Ishikawa (cell line): ENCODE data around the gene NT5C2.

Source experiments
- CEBPB ChIP-seq: IDR thresholded peaks from 2 replicates; pipeline ENCODE4 v1.6.1; 2012
- CREB1 ChIP-seq: IDR thresholded peaks from 2 replicates; pipeline ENCODE4 v1.6.1; 2012; ENCODE audit warnings: low read depth
- EGR1 ChIP-seq: IDR thresholded peaks from 2 replicates; pipeline ENCODE4 v1.6.1; 2012
- EP300 ChIP-seq: IDR thresholded peaks from 2 replicates; pipeline ENCODE4 v1.6.1; 2012; ENCODE audit warnings: borderline replicate concordance
- RAD21 ChIP-seq: IDR thresholded peaks from 2 replicates; pipeline ENCODE4 v1.6.1; 2012; ENCODE audit warnings: low read depth
- REST ChIP-seq: IDR thresholded peaks from 2 replicates; pipeline ENCODE4 v1.6.1; 2012; ENCODE audit warnings: low read depth, mild to moderate bottlenecking
- TAF1 ChIP-seq: IDR thresholded peaks from 2 replicates; pipeline ENCODE4 v1.6.1; 2012; ENCODE audit warnings: low read depth, mild to moderate bottlenecking
- TCF12 ChIP-seq: IDR thresholded peaks from 2 replicates; pipeline ENCODE4 v1.6.1; 2012; ENCODE audit warnings: low read depth
- TEAD4 ChIP-seq: IDR thresholded peaks from 2 replicates; pipeline ENCODE4 v1.6.1; 2012
- YY1 ChIP-seq: IDR thresholded peaks from 2 replicates; pipeline ENCODE4 v1.6.1; 2012; ENCODE audit warnings: low read depth

- TF ChIP-seq CEBPB (no peak), TCF12 (no peak), REST (peak; percentile 57; the same call in 1 of the 2 replicates), YY1 (no peak), RAD21 (no peak), EP300 (no peak), EGR1 (no peak), TAF1 (no peak), TEAD4 (no peak), CREB1 (no peak)
Observed at GRCh38 chr10:103175580-103176285, 17.3 kb downstream of the NT5C2 start.
